ENCODE results near the gene ELFN1.

Gene ELFN1

GRCh38 chr7:1674161-1675035 is 4.3 kb downstream of the ELFN1 start:
- Histone ChIP-seq H3K79me1 (ENCODE audit: low read length) (no peaks in the 10 kb centered on the region), H3K4ac (ENCODE audit: low read depth, low read length) (no peak overlapping the region), H3K79me2 (ENCODE audit: control insufficient read depth, insufficient read depth, low read length) (no peaks in the 10 kb centered on the region), H2AK5ac (ENCODE audit: low read length) (no peak overlapping the region), H2BK120ac (ENCODE audit: low read depth, low read length) (no peak overlapping the region), H3K27me3 (ENCODE audit: insufficient read depth, low read length, poor library complexity) (peaks cover 7% of the 10 kb centered on the region), H2BK5ac (ENCODE audit: low read length) (no peak overlapping the region), H4K5ac (ENCODE audit: low read length) (no peak overlapping the region), H3K36me3 (ENCODE audit: control insufficient read depth, insufficient read depth, low read length) (no peaks in the 10 kb centered on the region), H3K56ac (ENCODE audit: low read length) (no peak overlapping the region), H3K4me2 (ENCODE audit: low read length) (no peak overlapping the region), H2BK15ac (replicated peaks; ENCODE audit: low read depth) (no peak overlapping the region), H3K18ac (ENCODE audit: low read length) (no peak overlapping the region), H4K8ac (ENCODE audit: low read depth, low read length) (no peak overlapping the region), H3K23ac (ENCODE audit: low read length) (no peak overlapping the region), H3K27ac (ENCODE audit: low read depth, low read length) (no peak overlapping the region), H3K9ac (ENCODE audit: low read length) (no peak overlapping the region), H3K4me1 (ENCODE audit: control insufficient read depth, low read depth, low read length) (no peaks in the 10 kb centered on the region), H3K4me3 (ENCODE audit: low read length) (no peak overlapping the region)
- no peak for DNase-seq
- WGBS (ENCODE audit: extremely low coverage, insufficient coverage, low lambda C conversion rate) = no CpG with 5 or more reads among the region's 21 CpGs

GRCh38 chr7:1675036-1675671 is 5.1 kb downstream of the ELFN1 start:
- Histone ChIP-seq H2AK5ac (ENCODE audit: low read length) (no peak overlapping the region), H3K36me3 (ENCODE audit: control insufficient read depth, insufficient read depth, low read length) (no peaks in the 10 kb centered on the region), H3K18ac (ENCODE audit: low read length) (no peak overlapping the region), H4K8ac (ENCODE audit: low read depth, low read length) (no peak overlapping the region), H3K4me3 (ENCODE audit: low read length) (no peak overlapping the region), H3K79me2 (ENCODE audit: control insufficient read depth, insufficient read depth, low read length) (no peaks in the 10 kb centered on the region), H3K27me3 (ENCODE audit: insufficient read depth, low read length, poor library complexity) (peaks cover 7% of the 10 kb centered on the region), H2BK15ac (replicated peaks; ENCODE audit: low read depth) (no peak overlapping the region), H3K56ac (ENCODE audit: low read length) (no peak overlapping the region), H3K4ac (ENCODE audit: low read depth, low read length) (no peak overlapping the region), H4K5ac (ENCODE audit: low read length) (no peak overlapping the region), H2BK5ac (ENCODE audit: low read length) (no peak overlapping the region), H2BK120ac (ENCODE audit: low read depth, low read length) (no peak overlapping the region), H3K9ac (ENCODE audit: low read length) (no peak overlapping the region), H3K27ac (ENCODE audit: low read depth, low read length) (no peak overlapping the region), H3K4me2 (ENCODE audit: low read length) (no peak overlapping the region), H3K23ac (ENCODE audit: low read length) (no peak overlapping the region), H3K4me1 (ENCODE audit: control insufficient read depth, low read depth, low read length) (no peaks in the 10 kb centered on the region), H3K79me1 (ENCODE audit: low read length) (no peaks in the 10 kb centered on the region)
- WGBS (ENCODE audit: extremely low coverage, insufficient coverage, low lambda C conversion rate) = no CpG with 5 or more reads among the region's 29 CpGs
- DNase-seq = no peak

- no peak overlapping the region for H4K8ac ChIP-seq (ENCODE audit: low read depth, low read length)
- no peak overlapping the region for H3K4me2 ChIP-seq (ENCODE audit: low read length)
- no peak overlapping the region for H2BK5ac ChIP-seq (ENCODE audit: low read length)
Measured at GRCh38 chr7:1675673-1676549, 5.8 kb downstream of the ELFN1 start.

GRCh38 chr7:1676550-1677078 is 6.5 kb downstream of the ELFN1 start:
- Histone ChIP-seq H3K4me3 (ENCODE audit: low read length) (no peak overlapping the region), H2BK5ac (ENCODE audit: low read length) (no peak overlapping the region)

More at GRCh38 chr7:1675673-1676549, 5.8 kb downstream of the ELFN1 start:
- no peak overlapping the region for H3K4me3 ChIP-seq (ENCODE audit: low read length)
- no peak overlapping the region for H4K5ac ChIP-seq (ENCODE audit: low read length)
- H3K36me3 ChIP-seq (ENCODE audit: control insufficient read depth, insufficient read depth, low read length) = no peaks in the 10 kb centered on the region
- no peak overlapping the region for H2AK5ac ChIP-seq (ENCODE audit: low read length)
- no peak overlapping the region for H3K4ac ChIP-seq (ENCODE audit: low read depth, low read length)
- H3K23ac ChIP-seq (ENCODE audit: low read length) = no peak overlapping the region
- H3K79me2 ChIP-seq (ENCODE audit: control insufficient read depth, insufficient read depth, low read length) = no peaks in the 10 kb centered on the region
- H3K79me1 ChIP-seq (ENCODE audit: low read length) = no peaks in the 10 kb centered on the region
- no peak overlapping the region for H3K56ac ChIP-seq (ENCODE audit: low read length)
- no peaks in the 10 kb centered on the region for H3K4me1 ChIP-seq (ENCODE audit: control insufficient read depth, low read depth, low read length)
- peaks cover 6% of the 10 kb centered on the region for H3K27me3 ChIP-seq (ENCODE audit: insufficient read depth, low read length, poor library complexity)
- no peak overlapping the region for H3K27ac ChIP-seq (ENCODE audit: low read depth, low read length)
- no peak overlapping the region for H2BK15ac ChIP-seq (replicated peaks; ENCODE audit: low read depth)
- H2BK120ac ChIP-seq (ENCODE audit: low read depth, low read length) = no peak overlapping the region
- H3K9ac ChIP-seq (ENCODE audit: low read length) = no peak overlapping the region
- WGBS (ENCODE audit: extremely low coverage, insufficient coverage, low lambda C conversion rate) = no CpG with 5 or more reads among the region's 30 CpGs
- DNase-seq = no peak
- H3K18ac ChIP-seq (ENCODE audit: low read length) = no peak overlapping the region

GRCh38 chr7:1677206-1678080 is 7.4 kb downstream of the ELFN1 start:
- Histone ChIP-seq H3K4ac (ENCODE audit: low read depth, low read length) (no peak overlapping the region), H2AK5ac (ENCODE audit: low read length) (no peak overlapping the region), H3K79me1 (ENCODE audit: low read length) (no peaks in the 10 kb centered on the region), H3K9ac (ENCODE audit: low read length) (no peak overlapping the region), H3K79me2 (ENCODE audit: control insufficient read depth, insufficient read depth, low read length) (no peaks in the 10 kb centered on the region), H3K23ac (ENCODE audit: low read length) (no peak overlapping the region), H3K4me1 (ENCODE audit: control insufficient read depth, low read depth, low read length) (no peaks in the 10 kb centered on the region), H3K27me3 (ENCODE audit: insufficient read depth, low read length, poor library complexity) (no peaks in the 10 kb centered on the region), H4K8ac (ENCODE audit: low read depth, low read length) (no peak overlapping the region), H3K56ac (ENCODE audit: low read length) (no peak overlapping the region), H3K4me2 (ENCODE audit: low read length) (no peak overlapping the region), H3K4me3 (ENCODE audit: low read length) (no peak overlapping the region), H2BK5ac (ENCODE audit: low read length) (no peak overlapping the region), H3K18ac (ENCODE audit: low read length) (no peak overlapping the region), H4K5ac (ENCODE audit: low read length) (no peak overlapping the region), H3K36me3 (ENCODE audit: control insufficient read depth, insufficient read depth, low read length) (no peaks in the 10 kb centered on the region), H3K27ac (ENCODE audit: low read depth, low read length) (no peak overlapping the region), H2BK15ac (replicated peaks; ENCODE audit: low read depth) (no peak overlapping the region), H2BK120ac (ENCODE audit: low read depth, low read length) (no peak overlapping the region)
- no CpG with 5 or more reads among the region's 25 CpGs for WGBS (ENCODE audit: extremely low coverage, insufficient coverage, low lambda C conversion rate)
- no peak for DNase-seq

More at GRCh38 chr7:1676550-1677078, 6.5 kb downstream of the ELFN1 start:
- Histone ChIP-seq H2AK5ac (ENCODE audit: low read length) (no peak overlapping the region), H3K23ac (ENCODE audit: low read length) (no peak overlapping the region), H3K79me2 (ENCODE audit: control insufficient read depth, insufficient read depth, low read length) (no peaks in the 10 kb centered on the region), H3K9ac (ENCODE audit: low read length) (no peak overlapping the region), H3K4me2 (ENCODE audit: low read length) (no peak overlapping the region), H2BK120ac (ENCODE audit: low read depth, low read length) (no peak overlapping the region), H3K27ac (ENCODE audit: low read depth, low read length) (no peak overlapping the region), H3K56ac (ENCODE audit: low read length) (no peak overlapping the region), H3K36me3 (ENCODE audit: control insufficient read depth, insufficient read depth, low read length) (no peaks in the 10 kb centered on the region), H4K5ac (ENCODE audit: low read length) (no peak overlapping the region), H3K4me1 (ENCODE audit: control insufficient read depth, low read depth, low read length) (no peaks in the 10 kb centered on the region), H2BK15ac (replicated peaks; ENCODE audit: low read depth) (no peak overlapping the region), H3K4ac (ENCODE audit: low read depth, low read length) (no peak overlapping the region), H4K8ac (ENCODE audit: low read depth, low read length) (no peak overlapping the region), H3K27me3 (ENCODE audit: insufficient read depth, low read length, poor library complexity) (no peaks in the 10 kb centered on the region), H3K79me1 (ENCODE audit: low read length) (no peaks in the 10 kb centered on the region), H3K18ac (ENCODE audit: low read length) (no peak overlapping the region)
- no peak for DNase-seq
- WGBS (ENCODE audit: extremely low coverage, insufficient coverage, low lambda C conversion rate) = no CpG with 5 or more reads among the region's 23 CpGs

All from mesendoderm (in vitro differentiated cells).